GM21367 (cell line): ENCODE results near the gene CFDP1.

Experiments used
- ATAC-seq: cut with Tn5 transposase; IDR thresholded peaks from one replicate; pipeline ENCODE4 v1.9.1; 2021; ENCODE audit not compliant: unreplicated experiment

CFDP1 gene

DNA sequence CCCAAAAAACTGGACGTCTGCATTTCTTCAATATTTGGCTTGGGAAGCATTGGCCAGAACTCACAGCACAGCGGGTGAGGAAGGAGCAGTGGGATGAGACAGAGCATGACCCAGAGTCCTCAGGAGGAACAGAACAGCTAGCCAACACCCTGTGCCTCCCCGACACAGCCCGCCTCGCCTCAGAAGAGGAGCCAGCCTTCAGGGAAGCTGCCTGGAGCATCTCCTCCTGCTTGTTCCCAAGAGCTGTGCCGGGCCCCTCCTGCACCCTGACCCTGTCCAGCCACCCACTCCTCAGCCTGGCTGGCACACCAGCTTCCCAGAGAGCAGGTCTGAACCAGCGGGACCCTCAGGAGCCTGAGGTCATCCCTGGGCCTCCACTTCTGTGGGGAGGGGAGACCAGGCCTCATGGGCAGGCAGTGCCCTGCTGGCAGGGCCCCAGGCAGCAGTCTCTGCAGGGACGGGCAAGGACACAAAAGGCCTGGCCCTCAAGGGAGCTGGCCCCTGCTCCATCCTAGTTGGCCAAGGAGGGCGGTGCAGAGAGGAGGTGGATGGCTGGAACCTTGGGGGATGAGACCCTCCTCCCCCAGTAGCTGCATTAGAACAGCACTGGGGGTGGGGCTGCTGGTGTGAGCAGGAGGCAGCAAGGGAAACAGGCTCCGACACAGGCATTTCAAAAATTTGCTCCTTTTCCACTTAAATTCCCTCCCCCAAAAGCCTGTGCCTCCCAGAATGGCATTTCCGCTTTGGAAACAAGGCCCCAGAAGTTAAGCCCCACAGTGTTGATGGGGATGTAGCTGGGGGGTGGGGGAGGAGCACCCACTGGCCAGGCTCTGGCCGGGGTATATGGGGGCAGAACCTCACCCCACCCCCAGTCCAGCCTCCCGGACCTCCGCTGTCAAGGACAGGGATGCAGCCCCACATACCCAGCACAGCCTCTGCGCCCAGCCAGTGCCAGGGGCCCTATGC is 180.1 kb downstream of the CFDP1 start:
- no peak for ATAC-seq

DNA sequence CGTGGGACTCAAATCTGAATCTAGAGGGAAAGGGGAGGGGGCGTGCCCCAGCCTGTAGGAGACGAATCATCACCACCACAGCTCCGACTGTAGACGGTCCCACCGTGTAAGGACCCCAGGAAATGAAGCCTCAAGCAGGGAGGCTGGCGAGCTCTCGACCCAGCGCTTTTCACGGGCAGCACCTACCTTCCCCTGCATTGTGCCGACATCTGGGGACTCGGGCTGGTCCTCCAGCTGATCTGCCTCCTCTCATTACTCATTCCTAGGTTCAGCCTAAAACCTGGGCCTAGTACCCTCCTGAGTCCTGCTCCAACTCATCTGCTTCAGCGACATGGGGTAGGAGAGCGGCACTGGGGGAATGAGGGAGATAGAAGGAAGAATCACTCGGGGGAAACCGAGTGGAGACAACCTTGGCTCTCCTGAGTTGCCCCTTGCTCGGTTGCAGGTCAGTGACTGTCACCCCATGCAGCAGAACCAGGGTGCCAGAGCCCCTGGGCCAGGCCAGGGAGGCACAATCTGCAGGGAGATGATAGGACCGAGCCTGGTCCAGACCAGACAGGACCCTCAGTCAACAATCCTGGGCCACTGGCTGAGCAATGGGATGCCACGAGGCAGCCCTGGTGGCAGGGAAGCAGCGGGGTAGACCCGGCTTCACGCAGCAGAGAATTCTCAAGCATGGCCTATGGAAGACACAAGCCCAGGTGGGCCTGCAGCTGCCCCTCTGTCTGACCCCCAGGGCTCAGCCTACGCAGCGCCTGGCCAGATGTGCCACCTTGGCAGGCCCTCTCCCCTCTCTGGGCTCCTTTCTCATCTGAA is 181.0 kb downstream of the CFDP1 start:
- ATAC-seq = no peak

DNA sequence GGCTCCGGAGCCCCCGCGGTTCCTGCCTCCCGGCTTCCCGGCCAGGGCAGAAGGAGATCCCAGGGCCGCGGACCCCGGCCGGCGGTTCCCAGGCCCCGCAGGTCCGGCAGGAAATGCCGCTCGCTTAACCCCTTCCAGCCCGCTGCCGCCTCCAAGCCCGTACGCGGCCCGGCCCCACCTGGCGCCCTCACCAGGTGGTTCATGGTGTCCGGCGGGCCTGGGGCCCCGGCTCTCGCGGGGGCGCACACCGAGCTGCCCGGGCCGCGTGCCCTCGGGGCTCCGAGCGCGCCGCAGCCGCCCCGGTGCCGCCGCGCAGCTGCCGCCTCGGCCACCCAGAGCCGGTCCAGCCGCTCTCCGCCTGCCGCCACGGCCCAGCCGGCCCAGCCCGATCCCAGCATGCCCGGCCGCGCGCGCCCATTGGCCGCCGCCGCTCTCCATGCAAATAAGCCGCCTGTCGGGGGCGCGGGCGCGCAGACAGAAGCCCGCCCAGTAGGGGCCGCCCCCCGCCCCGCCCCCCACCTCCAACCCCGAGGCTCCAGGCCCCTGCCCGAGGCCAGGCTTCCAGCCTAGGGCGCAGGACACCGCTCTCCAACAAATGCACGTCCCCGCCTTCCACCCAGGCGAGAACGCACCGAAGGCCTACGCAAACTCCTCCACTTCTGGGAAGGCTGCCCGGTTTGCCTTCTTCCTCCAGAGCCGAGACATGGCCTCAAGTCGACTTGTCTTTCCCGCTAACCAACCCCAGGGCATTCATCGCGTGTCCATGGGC is 181.8 kb downstream of the CFDP1 start, which contains the start of gene BCAR1:
Gene BCAR1 (minus strand): TSS at position 345 of the 769 bp plus-strand sequence. CDS start 142 bp downstream, at position 203.
- peak; percentile 73 for ATAC-seq

DNA sequence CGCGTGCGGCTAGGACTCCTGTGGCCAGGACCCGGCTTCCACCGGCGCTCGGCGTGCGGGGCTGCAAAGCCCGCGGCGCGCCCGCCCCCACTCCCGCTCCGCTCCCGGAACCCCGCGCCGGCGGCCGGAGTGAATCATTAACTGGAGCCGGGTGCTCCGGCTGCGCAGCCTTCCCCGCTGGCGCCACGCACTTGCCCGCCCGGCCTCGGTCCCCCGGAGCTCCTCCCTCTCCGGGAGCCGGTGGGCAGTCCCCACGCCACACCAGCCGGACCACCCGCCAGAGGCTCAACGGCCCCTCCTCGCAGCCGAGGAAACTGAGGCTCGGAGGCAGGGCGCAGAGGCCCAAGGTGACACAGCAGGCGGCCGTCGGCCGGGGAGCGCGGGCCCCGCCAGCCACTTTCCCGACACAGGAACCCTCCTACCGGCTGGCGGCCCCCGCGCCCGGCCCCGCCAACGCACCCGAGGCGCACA is 182.5 kb downstream of the CFDP1 start:
- peak; percentile 13 for ATAC-seq

DNA sequence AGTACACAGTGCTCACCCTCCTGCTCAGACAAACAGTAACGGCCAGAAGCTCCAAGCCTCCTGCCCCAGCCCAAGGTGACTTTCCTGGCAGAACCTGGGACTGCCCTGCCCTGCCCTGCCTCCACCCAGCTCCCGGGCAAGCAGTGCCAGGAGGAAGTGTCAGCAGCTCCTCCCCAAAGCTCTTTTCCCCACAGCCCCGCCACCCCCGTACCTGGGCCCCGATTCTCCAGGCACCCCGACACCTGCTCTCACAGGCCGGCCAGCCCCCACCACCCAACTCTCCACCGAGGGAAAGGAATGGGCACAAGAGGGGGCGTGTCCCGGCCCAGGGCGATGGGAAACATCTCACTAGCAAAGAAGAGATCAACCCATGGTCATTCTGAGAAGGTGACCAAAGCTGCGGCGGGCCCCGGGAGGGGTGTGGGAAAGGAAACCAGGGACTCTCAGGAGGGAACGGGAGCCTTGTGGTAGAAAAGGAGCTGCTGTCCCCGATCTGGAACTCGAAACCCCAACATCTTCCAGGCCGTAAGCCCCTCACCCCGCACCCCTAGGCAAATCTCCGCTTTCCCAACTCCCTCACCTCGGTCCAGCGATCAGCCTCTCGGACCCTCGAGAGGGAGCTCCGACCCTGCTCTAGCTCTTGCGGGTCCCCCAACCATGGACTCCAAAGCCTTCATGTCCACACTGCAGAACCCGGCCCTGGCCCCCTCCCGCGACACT is 183.1 kb downstream of the CFDP1 start:
- no peak for ATAC-seq

DNA sequence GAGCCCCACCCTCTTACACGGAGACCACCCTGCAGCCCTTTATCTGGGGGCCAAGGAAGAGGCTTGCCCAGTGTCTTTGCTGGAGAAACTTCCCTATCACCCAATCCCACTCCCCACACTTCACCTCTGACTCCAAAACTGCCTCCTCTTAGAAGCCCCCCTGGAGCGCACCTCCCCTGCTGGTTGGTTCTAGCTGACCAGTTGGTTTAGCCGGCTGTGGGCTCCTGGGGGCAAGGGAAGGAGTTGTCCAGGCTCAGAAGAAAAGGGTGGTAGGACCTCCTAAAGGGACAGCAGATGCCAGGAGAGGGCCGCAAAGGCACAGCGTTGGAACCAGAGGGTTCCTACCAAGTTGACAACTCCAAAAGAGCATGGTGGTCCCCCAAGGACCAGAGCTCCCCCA is 183.9 kb downstream of the CFDP1 start:
- ATAC-seq = no peak

DNA sequence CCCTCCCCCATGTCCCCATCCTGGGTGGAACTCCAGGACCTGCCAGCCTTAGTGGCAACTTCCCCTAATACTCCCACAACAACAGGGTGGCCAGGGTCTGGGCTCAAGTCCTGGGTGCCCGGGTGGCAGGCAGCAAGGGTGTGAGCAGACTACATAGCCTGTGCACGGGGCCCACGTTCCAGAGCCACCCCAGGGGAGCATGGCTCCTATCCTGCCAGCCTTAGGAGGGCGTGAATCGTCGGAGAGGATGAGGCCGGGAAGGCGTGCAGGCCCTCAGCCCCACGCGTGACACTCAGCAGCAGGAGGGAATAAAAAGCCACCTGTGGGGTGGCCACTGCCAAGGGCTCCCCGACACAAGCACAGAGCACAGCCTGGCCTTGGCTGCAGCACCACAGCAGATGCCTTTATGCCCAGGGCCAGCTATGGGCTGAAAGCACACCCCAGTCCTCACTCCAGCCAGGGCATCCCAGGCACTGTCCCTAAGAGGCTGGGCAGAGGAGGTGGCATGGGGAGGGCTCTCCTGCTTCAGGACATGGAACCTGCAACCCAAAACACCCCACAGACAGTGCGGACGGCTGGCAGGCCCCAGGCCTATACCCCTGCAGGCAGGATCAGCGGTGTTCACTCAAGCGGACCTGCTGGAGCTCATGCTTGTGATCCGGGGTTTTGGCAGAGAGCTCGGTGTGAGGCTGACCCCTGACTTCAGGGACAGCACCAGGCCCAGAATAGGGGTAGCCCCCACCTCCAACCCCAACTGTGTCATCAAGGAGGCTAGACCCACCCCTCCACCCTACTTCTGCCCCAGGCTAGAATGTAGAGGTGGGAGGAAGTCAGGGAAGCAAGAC is 184.5 kb downstream of the CFDP1 start:
- no peak for ATAC-seq

DNA sequence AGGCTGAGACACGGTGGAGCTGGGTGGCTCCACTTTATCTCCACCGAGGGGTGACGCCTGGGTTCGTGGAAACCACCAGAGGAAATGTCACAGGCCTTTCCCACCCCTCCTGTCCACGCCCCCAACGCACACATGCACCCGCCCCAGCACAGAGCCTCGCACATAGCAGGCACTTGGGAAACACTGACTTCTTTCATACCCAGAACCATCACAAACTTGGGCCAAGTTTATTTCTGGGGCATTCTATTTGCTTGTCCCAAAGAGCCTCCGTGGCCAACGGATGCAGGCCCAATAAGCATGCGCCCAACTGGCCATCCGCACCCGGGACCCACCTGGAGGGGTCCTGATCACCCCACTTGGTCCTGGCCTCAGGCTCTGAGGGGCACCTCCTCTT is 185.2 kb downstream of the CFDP1 start:
- no peak for ATAC-seq

DNA sequence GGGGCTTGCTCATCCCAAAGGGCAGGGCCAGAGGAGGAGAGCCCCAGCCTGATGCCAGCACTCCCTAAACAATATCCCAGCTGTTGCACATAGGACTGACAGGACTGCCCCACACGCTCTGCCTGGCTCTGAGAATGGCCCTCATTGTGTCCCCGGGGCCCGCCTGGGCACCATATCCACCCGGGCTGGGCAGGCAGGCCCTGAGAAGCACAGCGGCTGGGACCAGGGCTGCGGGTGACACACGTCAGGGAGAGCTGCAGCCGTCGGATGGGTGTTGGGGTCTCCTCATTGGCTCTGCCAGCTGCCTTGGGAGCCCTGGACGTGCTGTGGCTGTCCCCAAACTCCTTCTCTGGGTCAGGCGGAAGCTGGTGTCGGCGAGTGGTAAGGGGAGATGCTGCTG is 186.1 kb downstream of the CFDP1 start:
- no peak for ATAC-seq

DNA sequence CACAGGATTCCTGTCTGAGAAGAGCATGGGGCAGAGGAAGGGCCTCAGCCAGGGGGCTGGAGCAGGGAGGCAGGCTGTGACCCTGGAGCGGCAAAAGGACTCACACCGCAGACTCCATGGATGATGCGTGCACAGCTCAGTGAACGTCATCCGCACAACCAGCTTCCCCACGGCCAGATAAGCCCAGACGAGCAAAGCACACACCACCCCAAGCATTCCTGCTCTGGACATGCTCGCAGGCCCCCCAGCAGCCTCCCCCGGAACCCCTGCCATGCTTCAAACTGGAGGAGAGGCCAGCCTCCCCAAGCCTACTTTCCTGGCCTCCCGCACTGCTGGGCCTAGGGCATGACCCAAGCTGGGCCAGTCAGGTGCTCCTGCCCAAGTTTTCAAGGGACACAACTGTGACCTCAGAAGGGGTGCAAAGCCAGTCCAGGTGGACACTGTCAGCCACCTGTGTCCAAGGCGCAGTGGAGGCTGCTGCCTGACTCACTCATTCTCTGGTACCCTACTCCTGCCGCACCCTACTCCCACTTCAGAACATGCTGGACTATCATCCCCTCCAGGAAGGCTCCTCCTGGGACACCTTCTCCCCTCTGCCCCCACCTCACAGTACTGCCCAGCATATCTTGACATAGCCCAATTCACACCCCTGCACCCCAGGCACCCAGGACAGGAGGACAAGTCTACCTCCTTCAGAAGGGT is 186.6 kb downstream of the CFDP1 start:
- no peak for ATAC-seq

DNA sequence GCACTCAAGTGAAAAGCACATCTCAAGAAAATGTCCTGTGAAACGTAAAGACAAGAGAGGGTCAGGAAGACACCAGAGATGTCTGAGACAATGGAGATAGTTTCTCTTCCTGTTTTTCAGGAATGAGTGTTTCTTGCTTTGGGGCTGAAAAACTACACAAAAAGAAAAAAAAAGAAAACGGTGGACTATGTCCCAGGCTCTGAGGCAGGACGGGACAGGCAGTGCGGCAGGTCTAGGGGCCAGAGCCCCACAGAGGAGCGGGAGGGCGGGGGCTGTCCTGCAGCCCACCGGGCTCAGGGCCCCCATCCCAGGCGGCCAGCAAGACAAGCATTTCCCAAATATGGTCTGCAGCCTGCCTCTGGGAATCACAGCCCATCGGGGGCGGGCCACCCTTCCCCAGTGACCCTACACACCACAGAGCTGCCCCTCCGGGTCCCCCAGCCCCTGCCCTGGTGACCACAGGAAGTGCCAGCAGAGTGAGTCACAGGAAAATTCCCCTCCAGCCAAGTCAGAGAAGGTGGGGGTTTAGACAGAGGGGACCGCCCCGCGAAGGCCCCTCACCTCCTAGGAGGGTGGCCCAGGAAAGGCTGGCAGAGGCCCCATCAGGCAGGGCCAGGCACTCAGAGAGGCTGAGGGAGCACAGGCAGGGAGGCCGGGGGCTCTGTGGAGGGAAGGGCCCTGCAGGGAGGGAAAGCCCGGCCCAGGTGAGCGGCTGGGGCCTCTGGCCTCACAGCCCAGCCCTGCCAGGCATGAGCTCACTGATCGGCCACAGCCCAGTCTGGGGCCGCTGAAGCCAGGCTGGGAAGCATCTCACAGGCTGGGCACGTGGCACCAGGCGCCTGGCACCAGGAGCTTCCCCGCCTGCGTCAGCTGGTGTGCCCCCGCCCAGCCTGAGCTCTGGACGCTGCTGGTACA is 188.2 kb downstream of the CFDP1 start:
- no peak for ATAC-seq

DNA sequence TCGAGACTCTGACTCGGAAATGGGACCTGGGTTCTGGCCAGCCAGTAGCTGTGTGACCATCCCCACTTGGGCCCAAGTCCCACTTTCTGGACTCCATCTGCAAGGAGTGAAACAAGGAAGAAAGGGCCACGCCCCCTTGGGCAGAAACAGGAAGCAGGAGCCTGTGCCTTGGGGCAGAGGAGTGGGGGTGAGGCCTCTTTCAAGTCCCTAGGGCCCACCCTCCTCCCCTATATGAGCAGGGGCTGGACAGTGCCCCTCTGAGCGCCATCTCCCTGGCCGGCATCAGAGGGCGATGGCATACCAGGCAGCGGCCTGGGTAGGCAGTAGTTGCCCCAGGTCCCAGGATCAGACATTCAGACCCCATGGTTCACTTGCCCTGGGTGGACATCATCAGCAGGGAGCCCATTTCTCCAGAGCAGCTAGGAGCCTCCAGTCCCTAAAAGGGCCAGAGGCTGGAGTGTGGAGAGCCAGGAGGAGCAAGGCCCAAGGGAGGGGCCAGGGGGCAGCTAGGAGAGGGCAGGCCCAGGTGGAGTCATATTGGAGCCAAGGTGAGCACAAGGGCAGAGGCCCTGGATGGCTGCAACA is 189.0 kb downstream of the CFDP1 start:
- ATAC-seq = no peak
